Astrocyte (in vitro differentiated cells and primary cell): Measurements from ENCODE around the gene CTDSPL.

ENCODE experiments used
- EZH2 ChIP-seq: IDR thresholded peaks from 2 replicates; pipeline ENCODE4 v1.6.1; 2012; ENCODE audit warnings: mild to moderate bottlenecking, low read length, inconsistent platforms; ENCODE audit not compliant: insufficient read depth
- TF ChIP-seq, protein P1 (sequence below): IDR thresholded peaks from 2 replicates; pipeline ENCODE4 v1.5.1; 2011; ENCODE audit warnings: low read depth, mild to moderate bottlenecking, inconsistent platforms, low read length, moderate library complexity; ENCODE audit not compliant: insufficient read depth

GRCh38 chr3:37993067-37993455, 131.4 kb downstream of the CTDSPL start:
- TF ChIP-seq EZH2 = no peak
- TF ChIP-seq, protein P1, sequence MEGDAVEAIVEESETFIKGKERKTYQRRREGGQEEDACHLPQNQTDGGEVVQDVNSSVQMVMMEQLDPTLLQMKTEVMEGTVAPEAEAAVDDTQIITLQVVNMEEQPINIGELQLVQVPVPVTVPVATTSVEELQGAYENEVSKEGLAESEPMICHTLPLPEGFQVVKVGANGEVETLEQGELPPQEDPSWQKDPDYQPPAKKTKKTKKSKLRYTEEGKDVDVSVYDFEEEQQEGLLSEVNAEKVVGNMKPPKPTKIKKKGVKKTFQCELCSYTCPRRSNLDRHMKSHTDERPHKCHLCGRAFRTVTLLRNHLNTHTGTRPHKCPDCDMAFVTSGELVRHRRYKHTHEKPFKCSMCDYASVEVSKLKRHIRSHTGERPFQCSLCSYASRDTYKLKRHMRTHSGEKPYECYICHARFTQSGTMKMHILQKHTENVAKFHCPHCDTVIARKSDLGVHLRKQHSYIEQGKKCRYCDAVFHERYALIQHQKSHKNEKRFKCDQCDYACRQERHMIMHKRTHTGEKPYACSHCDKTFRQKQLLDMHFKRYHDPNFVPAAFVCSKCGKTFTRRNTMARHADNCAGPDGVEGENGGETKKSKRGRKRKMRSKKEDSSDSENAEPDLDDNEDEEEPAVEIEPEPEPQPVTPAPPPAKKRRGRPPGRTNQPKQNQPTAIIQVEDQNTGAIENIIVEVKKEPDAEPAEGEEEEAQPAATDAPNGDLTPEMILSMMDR = no peak
